Caco-2 (cell line): ENCODE measurements around the gene SLC17A5. TPM values are rescaled to one million over a fixed set of nuclear protein-coding genes. Genes with fewer than 3 reads are reported as not detected.

Experiments used
- BruUV-seq: library from RNA; stranded (reverse); fragments of 400-500 nt; replicated peaks from 2 replicates; lab custom pipeline; 2021; lab: Mats Ljungman, UMichigan
- CTCF ChIA-PET: fragments of 300-600 bp; sonication (Branson Sonifier 250); formaldehyde crosslinking; loops from one replicate; lab custom pipeline; 2022; ENCODE audit warnings: antibody characterized with exemption; lab: Charles Lee
- POLR2A ChIA-PET: fragments of 300-600 bp; sonication (Branson Sonifier 250); formaldehyde crosslinking; loops from one replicate; lab custom pipeline; 2022; ENCODE audit warnings: antibody characterized with exemption; lab: Charles Lee
- DNase-seq, 2 experiments: peaks; one replicate each; pipeline versions ENCODE4 v3.0.0 to v3.0.0-alpha.2; 2020 to 2022
- H3K27me3 ChIP-seq: replicated peaks from 2 replicates; pipeline ENCODE4 v1.6.0; 2011; ENCODE audit warnings: low read length; ENCODE audit not compliant: control insufficient read depth, insufficient read depth
- H3K36me3 ChIP-seq: 2 replicates; pipeline ENCODE4 v1.5.1; 2011; ENCODE audit warnings: low read length; ENCODE audit not compliant: control insufficient read depth, insufficient read depth
- H3K4me1 ChIP-seq: fragments of 250-450 bp; sonication (Bioruptor Pico); 2 replicates; pipeline ENCODE4 v1.5.1; 2020; ENCODE audit warnings: mild to moderate bottlenecking
- H3K4me3 ChIP-seq: 2 replicates; pipeline ENCODE4 v1.5.1; 2011; ENCODE audit warnings: low read depth, mild to moderate bottlenecking, control low read depth, low read length
- H3K9me3 ChIP-seq: fragments of 250-450 bp; sonication (Bioruptor Pico); 2 replicates; pipeline ENCODE4 v1.5.1; 2020; ENCODE audit warnings: mild to moderate bottlenecking, moderate library complexity
- H3K27ac Mint-ChIP-seq: one replicate; pipeline ENCODE4 v1.8.0; 2022; ENCODE audit warnings: mixed read lengths; ENCODE audit not compliant: unreplicated experiment
- H3K27me3 Mint-ChIP-seq: one replicate; pipeline ENCODE4 v1.8.0; 2022; ENCODE audit warnings: mixed read lengths; ENCODE audit not compliant: insufficient read depth, unreplicated experiment
- H3K36me3 Mint-ChIP-seq: one replicate; pipeline ENCODE4 v1.8.0; 2022; ENCODE audit warnings: mild to moderate bottlenecking, mixed read lengths; ENCODE audit not compliant: insufficient read depth, unreplicated experiment
- H3K4me1 Mint-ChIP-seq: one replicate; pipeline ENCODE4 v1.8.0; 2022; ENCODE audit warnings: low read depth, mixed read lengths; ENCODE audit not compliant: unreplicated experiment
- H3K4me3 Mint-ChIP-seq: one replicate; pipeline ENCODE4 v1.8.0; 2022; ENCODE audit warnings: mild to moderate bottlenecking, moderate library complexity, mixed read lengths; ENCODE audit not compliant: unreplicated experiment
- H3K9me3 Mint-ChIP-seq: one replicate; pipeline ENCODE4 v1.8.0; 2022; ENCODE audit warnings: mixed read lengths; ENCODE audit not compliant: unreplicated experiment
- intact Hi-C: fragments of 100-400 bp; cut with micrococcal nuclease; formaldehyde crosslinking; loops from one replicate; pipeline ENCODE4 v1.10.0; 2022; ENCODE audit not compliant: unreplicated experiment
- total RNA-seq: library from RNA; stranded (reverse); gene quantifications from 2 replicates; pipeline ENCODE4 v1.2.3, GENCODE V29; 2022
- TF ChIP-seq, protein P1 (sequence below), 2 experiments: fragments of 200-600 bp in 1 of 2; IDR thresholded peaks; 1 replicate in 1 of 2; 2 replicates in 1 of 2; pipeline versions ENCODE4 v1.5.1 to v1.8.0; 2011 to 2022; ENCODE audit warnings: antibody characterized with exemption in 1 of 2, control low read depth in 1 of 2, inconsistent platforms in 1 of 2, low read depth in 1 of 2, low read length in 1 of 2, mild to moderate bottlenecking in 1 of 2, moderate library complexity in 1 of 2; ENCODE audit not compliant: insufficient read depth in 1 of 2, severe bottlenecking in 1 of 2, unreplicated experiment in 1 of 2

Gene SLC17A5
- total RNA-seq, 1 experiment from 2014 or later: 13.0 TPM

DNA sequence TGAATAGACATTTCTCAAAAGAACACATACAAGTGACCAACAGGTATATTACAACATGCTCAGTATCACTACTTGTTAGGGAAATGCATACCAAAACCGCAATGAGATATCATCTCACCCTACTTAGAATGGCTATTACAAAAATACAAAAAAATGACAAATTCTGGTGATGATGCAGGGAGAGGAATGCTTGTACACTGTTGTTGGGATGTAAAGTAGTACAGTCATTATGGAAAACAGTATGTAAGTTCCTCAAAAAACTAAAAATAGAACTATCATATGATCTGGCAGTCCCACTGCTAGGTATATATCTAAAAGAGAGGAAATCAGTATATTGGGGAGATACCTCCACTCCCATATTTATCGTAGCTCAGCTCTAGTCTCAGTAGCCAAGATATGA lies 10.9 kb upstream of the SLC17A5 start:
- Mint-ChIP-seq H3K27ac (no peak overlapping the region), H3K4me1 (peaks cover 13% of the 10 kb centered on the region), H3K27me3 (no peaks in the 10 kb centered on the region), H3K36me3 (no peaks in the 10 kb centered on the region), H3K4me3 (no peak overlapping the region), H3K9me3 (no peaks in the 10 kb centered on the region)
- Histone ChIP-seq H3K27me3 (no peaks in the 10 kb centered on the region), H3K36me3 (no peaks in the 10 kb centered on the region), H3K4me3 (no peak overlapping the region), H3K9me3 (no peaks in the 10 kb centered on the region), H3K4me1 (peaks cover 6% of the 10 kb centered on the region; the same call in 1 of the 2 replicates)
- POLR2A ChIA-PET: no interaction called here
- no peak for DNase-seq
- intact Hi-C loops: no loop called here
- BruUV-seq: no TSS peak
- CTCF ChIA-PET: no interaction called here
- TF ChIP-seq, protein P1, sequence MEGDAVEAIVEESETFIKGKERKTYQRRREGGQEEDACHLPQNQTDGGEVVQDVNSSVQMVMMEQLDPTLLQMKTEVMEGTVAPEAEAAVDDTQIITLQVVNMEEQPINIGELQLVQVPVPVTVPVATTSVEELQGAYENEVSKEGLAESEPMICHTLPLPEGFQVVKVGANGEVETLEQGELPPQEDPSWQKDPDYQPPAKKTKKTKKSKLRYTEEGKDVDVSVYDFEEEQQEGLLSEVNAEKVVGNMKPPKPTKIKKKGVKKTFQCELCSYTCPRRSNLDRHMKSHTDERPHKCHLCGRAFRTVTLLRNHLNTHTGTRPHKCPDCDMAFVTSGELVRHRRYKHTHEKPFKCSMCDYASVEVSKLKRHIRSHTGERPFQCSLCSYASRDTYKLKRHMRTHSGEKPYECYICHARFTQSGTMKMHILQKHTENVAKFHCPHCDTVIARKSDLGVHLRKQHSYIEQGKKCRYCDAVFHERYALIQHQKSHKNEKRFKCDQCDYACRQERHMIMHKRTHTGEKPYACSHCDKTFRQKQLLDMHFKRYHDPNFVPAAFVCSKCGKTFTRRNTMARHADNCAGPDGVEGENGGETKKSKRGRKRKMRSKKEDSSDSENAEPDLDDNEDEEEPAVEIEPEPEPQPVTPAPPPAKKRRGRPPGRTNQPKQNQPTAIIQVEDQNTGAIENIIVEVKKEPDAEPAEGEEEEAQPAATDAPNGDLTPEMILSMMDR (IDR thresholded peaks at IDR 0.05; ENCODE audit: insufficient read depth in 1 of 2, low read depth in 1 of 2, low read length in 1 of 2, severe bottlenecking in 1 of 2, unreplicated experiment in 1 of 2): no peak

DNA sequence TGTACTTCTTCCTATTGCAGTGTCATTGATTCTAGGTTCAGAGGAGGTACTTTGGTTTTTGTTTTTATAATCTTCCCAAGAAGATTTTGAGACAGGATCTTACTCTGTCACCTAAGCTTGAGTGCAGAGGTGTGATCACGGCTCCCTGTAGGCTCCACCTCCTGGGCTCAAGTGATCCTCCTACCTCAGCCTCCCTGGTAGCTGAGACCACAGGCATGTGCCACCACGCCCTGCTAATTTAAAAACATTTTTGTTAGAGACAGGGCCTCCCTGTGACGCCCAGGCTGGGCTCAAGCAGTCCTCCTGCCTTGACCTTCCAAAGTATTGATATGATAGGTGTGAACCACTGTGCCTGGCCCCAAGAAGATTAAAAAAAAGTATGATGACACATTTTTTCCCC lies 3.4 kb upstream of the SLC17A5 start:
- ChIA-PET POLR2A (no interaction called here), CTCF (no interaction called here)
- TF ChIP-seq, protein P1 (IDR thresholded peaks at IDR 0.05; ENCODE audit: insufficient read depth in 1 of 2, low read depth in 1 of 2, low read length in 1 of 2, severe bottlenecking in 1 of 2, unreplicated experiment in 1 of 2): no peak
- Mint-ChIP-seq H3K27ac (no peak overlapping the region), H3K4me1 (peaks cover 11% of the 10 kb centered on the region), H3K36me3 (peaks cover 11% of the 10 kb centered on the region), H3K4me3 (no peak overlapping the region), H3K27me3 (no peaks in the 10 kb centered on the region), H3K9me3 (no peaks in the 10 kb centered on the region)
- Histone ChIP-seq H3K27me3 (no peaks in the 10 kb centered on the region), H3K36me3 (no peaks in the 10 kb centered on the region), H3K4me3 (no peak overlapping the region), H3K4me1 (peaks cover 19% of the 10 kb centered on the region), H3K9me3 (no peaks in the 10 kb centered on the region)
- no TSS peak for BruUV-seq
- intact Hi-C loops: no loop called here
- DNase-seq: no peak

DNA sequence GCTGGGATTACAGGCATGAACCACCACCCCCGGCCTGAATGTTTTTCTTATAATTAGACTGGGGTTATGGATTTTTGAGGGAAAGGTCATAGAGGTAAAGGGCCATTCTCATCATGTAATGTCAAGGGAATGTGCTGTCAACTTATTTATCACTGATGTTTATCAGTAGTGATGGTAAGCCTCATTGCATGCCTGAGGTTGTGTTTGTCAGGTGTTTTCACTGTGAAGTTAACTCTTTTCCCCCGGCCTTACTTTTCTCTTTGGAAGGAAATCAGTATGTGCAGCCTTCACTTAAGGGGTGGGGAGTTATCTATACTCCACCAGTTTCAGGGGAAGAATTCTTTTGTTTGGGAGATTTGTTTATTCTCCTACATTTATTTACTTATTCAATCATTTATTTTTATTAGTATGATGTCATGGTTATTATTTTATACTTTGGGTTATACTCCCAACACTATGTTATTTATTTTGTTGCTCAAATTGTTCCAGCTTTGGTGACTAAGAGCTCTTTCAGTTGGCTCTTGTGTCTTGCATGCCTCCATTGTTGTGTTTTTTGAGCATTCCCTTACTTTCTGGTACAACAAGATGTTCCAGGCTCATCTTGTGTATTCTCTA lies 2.8 kb upstream of the SLC17A5 start:
- Mint-ChIP-seq H3K4me3 (no peak overlapping the region), H3K36me3 (peaks cover 11% of the 10 kb centered on the region), H3K27me3 (no peaks in the 10 kb centered on the region), H3K4me1 (peaks cover 11% of the 10 kb centered on the region), H3K27ac (no peak overlapping the region), H3K9me3 (no peaks in the 10 kb centered on the region)
- DNase-seq: no peak
- H3K4me1 ChIP-seq: peaks cover 25% of the 10 kb centered on the region
- TF ChIP-seq, protein P1 (IDR thresholded peaks at IDR 0.05; ENCODE audit: insufficient read depth in 1 of 2, low read depth in 1 of 2, low read length in 1 of 2, severe bottlenecking in 1 of 2, unreplicated experiment in 1 of 2): no peak
- H3K27me3 ChIP-seq: no peaks in the 10 kb centered on the region
- ChIA-PET CTCF (no interaction called here), POLR2A (no interaction called here)
- H3K4me3 ChIP-seq: no peak overlapping the region
- intact Hi-C loops: no loop called here
- no peaks in the 10 kb centered on the region for H3K9me3 ChIP-seq
- H3K36me3 ChIP-seq: no peaks in the 10 kb centered on the region
- no TSS peak for BruUV-seq
